ENCODE measurements around the gene CCDC12.

Gene CCDC12

GRCh38 chr3:46890132-46890531, 86.4 kb downstream of the CCDC12 start:
- DNase-seq (ENCODE audit: low read depth) = no peak

DNA sequence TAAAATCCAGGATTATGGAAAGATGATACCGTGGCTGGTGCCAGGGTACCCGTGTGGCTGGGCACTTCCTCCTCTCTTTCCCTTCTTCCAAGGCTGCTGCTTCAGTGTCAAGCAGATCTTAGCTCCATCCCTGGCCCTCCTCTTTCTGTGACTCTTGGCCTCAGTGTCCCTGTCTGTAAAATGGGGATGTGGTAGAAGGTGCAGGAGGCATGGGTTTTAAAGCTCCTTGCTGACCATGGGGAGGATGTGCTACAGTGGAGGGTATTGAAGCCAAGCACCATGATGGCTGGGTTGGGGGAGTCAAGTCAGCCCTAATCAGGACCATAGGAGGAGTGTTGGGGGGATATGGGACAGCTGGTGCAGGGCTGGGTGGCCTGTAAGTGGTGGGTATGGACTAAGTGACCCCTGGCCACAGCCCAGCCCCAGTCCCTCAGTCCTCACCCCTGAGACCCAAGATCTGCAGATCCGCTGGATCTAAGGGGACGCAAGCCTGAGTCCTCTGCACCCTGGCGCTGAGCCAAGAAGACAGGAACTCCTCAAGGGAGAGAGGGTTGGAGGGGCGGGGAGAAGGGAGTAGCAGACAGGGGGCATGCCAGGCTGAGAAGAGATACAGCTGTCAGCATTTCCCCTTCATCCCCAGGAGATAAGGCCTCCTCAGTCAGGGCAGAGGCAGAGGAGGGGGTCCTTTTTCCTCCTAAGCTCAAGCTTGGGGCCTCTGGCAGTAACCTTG, 87.0 kb downstream of the CCDC12 start:
- no peak for DNase-seq (ENCODE audit: low read depth)

- no peak for DNase-seq (ENCODE audit: low read depth)
Measured at GRCh38 chr3:46888705-46889104, 87.8 kb downstream of the CCDC12 start.

DNA sequence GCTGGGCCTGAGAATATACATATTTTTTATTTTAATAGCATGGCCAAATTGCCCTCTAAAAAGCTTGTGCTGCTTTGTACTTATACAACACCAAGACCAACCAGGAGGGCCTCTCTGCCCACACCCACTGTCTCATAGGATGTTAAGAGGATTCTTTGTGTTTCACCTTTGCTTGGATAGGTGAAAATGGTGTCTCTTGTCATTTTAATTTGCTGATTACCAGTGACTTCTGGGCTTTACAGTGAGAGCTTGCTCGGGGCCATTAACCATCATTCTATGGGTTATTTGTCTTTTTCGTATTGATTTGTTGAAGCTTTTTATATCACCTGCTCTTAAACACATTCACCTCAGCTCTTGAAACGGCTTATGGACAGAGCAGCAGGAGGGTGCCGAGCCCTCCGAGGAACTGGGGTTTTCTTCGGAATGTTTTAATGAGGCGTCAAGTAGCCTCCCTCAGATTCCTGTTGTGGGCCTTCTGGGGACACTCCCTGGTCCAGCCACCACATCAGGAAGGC, 88.5 kb downstream of the CCDC12 start:
- no peak for DNase-seq (ENCODE audit: low read depth)

DNA sequence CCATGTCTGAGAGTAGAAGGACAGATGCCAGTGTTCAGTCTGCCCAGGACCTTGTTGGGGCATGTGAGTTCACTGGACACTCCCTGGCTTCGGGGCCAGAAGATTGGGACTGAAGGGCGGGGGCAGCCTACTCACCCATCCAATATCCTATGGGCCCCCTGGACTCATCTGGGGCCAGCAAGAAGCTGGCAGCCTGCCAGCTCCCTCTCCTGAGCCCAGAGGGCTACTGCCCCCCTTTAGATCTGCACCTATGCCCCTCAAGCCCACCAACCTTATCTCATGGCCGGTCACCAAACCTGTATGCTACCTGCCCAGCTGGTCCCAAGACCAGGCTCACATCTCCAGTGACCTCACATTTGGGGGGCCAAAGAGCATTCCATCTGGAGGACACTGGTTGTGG, 90.9 kb downstream of the CCDC12 start:
- no peak for DNase-seq (ENCODE audit: low read depth)

- DNase-seq (ENCODE audit: low read depth) = no peak
Measured at GRCh38 chr3:46884929-46885328, 91.6 kb downstream of the CCDC12 start.

- no peak for DNase-seq (ENCODE audit: low read depth)
Measured at GRCh38 chr3:46884427-46884826, 92.1 kb downstream of the CCDC12 start.

GRCh38 chr3:46883830-46884185, 92.7 kb downstream of the CCDC12 start:
- DNase-seq (ENCODE audit: low read depth) = no peak

GRCh38 chr3:46883054-46883829, 93.3 kb downstream of the CCDC12 start:
- no peak for DNase-seq (ENCODE audit: low read depth)

DNA sequence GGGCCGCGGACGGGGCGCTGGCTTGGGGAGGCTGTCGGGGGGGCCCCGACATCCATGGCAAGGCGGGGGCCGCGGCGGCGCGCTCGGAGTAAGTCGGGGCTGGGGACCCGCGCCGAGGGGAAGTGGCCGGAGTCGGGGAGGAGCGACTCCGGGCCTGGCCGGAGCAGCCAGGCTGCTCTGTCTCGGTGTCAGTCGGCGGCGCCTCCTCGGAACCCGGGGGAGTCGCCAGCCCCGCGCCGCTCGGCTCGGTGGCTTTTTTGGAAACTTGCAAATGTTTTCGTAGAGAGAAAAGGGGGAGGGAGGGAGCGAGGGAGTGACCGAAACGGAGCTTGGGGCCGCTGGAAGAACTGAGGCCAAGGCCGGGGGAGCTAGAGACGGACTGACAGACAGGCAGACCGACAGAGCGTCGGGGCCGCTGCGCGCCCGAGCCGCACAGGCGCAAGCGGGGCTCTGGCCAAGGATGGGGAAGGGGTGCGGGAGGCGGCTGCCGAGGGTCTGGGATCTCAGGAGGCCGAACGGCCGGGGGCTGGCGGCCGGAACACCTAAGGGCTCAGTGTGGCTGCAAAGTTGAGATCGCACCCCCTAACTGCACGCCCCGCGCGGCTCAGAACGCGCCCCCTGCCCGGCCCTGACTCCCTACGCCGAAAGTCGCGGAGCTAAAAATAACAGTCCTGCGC, 94.0 kb downstream of the CCDC12 start:
- DNase-seq (ENCODE audit: low read depth) = no peak

GRCh38 chr3:46881596-46882376, 94.8 kb downstream of the CCDC12 start:
- DNase-seq (ENCODE audit: low read depth) = no peak

DNA sequence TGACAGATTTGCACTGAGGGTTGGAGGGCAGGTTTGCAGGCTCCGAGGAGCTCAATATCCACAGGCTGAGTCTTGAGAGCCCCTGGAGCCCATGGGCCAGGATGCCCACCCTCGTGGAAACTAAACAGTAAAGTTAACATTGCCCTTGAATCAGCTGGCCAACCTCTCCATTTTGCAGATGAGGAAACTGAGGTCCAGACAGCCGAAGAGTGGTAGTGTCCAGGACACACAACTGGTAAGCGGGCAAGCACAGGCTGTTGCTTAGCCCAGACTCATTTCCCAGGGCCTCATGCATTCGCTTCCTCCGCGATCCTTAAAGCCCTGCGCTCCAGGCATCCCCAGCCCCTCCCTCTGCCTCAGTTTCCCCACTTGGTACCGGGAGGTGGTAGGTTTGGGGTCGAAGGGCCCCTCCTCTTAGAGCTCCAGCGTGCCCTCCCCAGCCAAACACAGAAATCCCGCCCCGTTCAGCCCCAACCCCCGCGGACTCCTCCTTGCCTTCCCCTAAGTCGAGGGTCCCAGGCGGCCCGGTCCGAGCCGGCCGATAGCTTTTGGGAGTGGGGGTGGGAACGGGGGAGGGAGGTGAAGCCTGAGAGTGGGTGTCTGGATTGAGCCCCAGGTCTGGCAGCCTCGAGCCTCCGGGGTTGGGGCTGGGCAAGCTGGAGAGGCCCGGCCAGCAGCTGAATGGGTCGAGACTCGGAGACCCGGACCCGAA, 95.5 kb downstream of the CCDC12 start:
- no peak for DNase-seq (ENCODE audit: low read depth)

- DNase-seq (ENCODE audit: low read depth) = no peak
Measured at GRCh38 chr3:46878781-46879436, 97.6 kb downstream of the CCDC12 start.

- no peak for DNase-seq (ENCODE audit: low read depth)
Measured at GRCh38 chr3:46877406-46878125, 99.0 kb downstream of the CCDC12 start, which contains the start of gene PTH1R. Gene PTH1R (plus strand): TSS chr3:46877721. CDS start chr3:46883560, 5,839 bp downstream.

- DNase-seq (ENCODE audit: low read depth) = no peak
Measured at GRCh38 chr3:46876313-46877300, 99.9 kb downstream of the CCDC12 start.

DNA sequence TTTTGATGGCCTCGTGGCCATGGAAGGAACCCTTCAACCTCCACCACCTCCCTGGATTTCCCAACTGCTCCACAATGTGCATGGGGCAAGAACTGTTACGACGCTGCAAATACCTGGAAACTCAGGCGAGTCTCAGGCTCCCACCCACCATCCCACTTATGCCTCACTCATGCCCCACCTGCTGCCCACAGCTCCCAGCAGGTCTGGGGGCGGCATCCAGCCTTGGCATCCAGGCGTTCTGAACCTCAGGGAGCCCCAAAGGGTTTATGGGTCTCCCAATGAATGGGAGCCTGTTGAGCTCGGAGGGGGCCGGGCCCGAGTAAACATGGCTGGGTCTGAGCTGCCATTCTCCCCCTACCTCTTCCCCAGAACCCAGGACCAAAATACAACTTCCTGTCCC, 101.0 kb downstream of the CCDC12 start:
- no peak for DNase-seq (ENCODE audit: low read depth)

DNA sequence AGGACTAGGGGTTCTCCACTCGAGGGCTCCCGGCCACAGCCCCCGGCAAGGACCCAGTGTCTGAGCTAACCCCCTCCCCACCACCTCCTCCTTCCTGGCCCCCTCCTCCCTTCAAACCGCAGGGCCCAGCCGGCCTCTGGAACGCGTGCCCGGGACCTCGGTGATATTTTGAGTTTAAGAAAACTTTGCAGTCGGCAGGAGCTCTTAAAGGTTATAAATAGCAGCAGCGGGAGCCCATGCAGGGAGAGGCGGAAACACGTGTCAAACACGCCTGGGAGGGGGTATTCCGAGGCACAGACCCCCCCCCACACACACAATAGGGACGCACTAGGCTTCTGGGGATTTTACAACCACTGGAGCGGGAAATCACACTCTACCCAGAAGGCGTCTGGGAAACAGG, 102.1 kb downstream of the CCDC12 start:
- no peak for DNase-seq (ENCODE audit: low read depth)

GRCh38 chr3:46873521-46873920, 103.0 kb downstream of the CCDC12 start:
- DNase-seq (ENCODE audit: low read depth) = no peak

Data from T follicular helper cell (primary cell).